Panc1 (cell line): Measurements from ENCODE around the gene OTOP2.
"Not testable (repeated sequence)": the region's sequence is repeated elsewhere in the genome, so short reads cannot be mapped to it uniquely, and the experiment has no call there.

Source experiments
- CTCF ChIP-seq: fragments of 450-650 bp; IDR thresholded peaks from 2 replicates; pipeline ENCODE4 v1.5.1; 2017; ENCODE audit warnings: mild to moderate bottlenecking
- POLR2AphosphoS5 ChIP-seq: IDR thresholded peaks from 2 replicates; pipeline ENCODE4 v1.6.1; 2012; ENCODE audit warnings: mild to moderate bottlenecking, low read depth, low read length, moderate library complexity
- TCF7L2 ChIP-seq: IDR thresholded peaks from 2 replicates; pipeline ENCODE4 v1.6.1; 2011; ENCODE audit warnings: mild to moderate bottlenecking, low read depth, low read length, inconsistent platforms

DNA sequence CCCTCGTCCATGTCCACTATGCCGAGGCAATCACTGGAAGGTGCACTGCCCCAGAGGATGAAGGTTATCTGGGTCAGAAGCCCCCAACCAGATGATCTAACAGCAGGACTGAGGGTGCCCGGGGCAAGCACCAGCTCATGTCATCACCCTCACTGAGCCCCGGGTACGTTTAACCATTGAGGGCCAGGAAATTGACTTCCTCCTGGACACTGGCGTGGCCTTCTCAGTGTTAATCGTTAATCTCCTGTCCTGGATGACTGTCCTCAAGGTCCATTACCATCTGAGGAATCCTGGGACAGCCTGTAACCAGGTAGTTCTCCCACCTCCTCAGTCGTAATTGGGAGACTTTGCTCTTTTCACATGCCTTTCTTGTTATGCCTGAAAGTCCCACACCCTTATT lies 12.7 kb upstream of the OTOP2 start:
- TF ChIP-seq CTCF, TCF7L2, POLR2AphosphoS5: not testable (repeated sequence)
